Measurements from ENCODE around the gene RBKS. TPM values are rescaled to one million over a fixed set of nuclear protein-coding genes. Genes with fewer than 3 reads are reported as not detected.
A peak's percentile ranks its signal among the peaks of the same experiment; 100 is the strongest.
"Not testable (repeated sequence)": the region's sequence is repeated elsewhere in the genome, so short reads cannot be mapped to it uniquely, and the experiment has no call there.

RBKS gene
- total RNA-seq, 3 donors from 2014 or later, result 1.1 to 5.1 (median 2.9) TPM

GRCh38 chr2:27771548-27772335 is 118.4 kb downstream of the RBKS start, which contains the start of gene MRPL33:
MRPL33 (plus strand) TSS chr2:27771719; CDS start chr2:27771778, 59 bp downstream.
- Histone ChIP-seq H3K27ac (peak within 1 kb of the TSS; percentile 92 to 94), H3K27me3 (no peaks in the 10 kb centered on the region), H3K4me3 (peak within 1 kb of the TSS; percentile 86 to 90 (median 88)), H3K4me1 (peaks cover 5 to 7% of the 10 kb centered on the region in 2 donors), H3K36me3 (no peaks in the 10 kb centered on the region), H3K9me3 (no peaks in the 10 kb centered on the region)
- intact Hi-C loops (cut with DNase I; ENCODE audit: low total_unique reads), result no loop called here
- DNase-seq (ENCODE audit: low spot score in 2 of 2), result peak; percentile 93 to 95
- TF ChIP-seq POLR2A (IDR thresholded peaks at IDR 0.05) (peak; percentile 59), CTCF (IDR thresholded peaks at IDR 0.05) (no peak), POLR2AphosphoS5 (IDR thresholded peaks at IDR 0.05) (peak; percentile 96)

GRCh38 chr2:27771202-27771547 is 119.0 kb downstream of the RBKS start:
- Histone ChIP-seq H3K27me3 (no peaks in the 10 kb centered on the region), H3K4me1 (peaks cover 5 to 7% of the 10 kb centered on the region in 2 donors), H3K36me3 (no peaks in the 10 kb centered on the region), H3K4me3 (peak overlapping the region; percentile 86 to 90 (median 88)), H3K27ac (peak overlapping the region; percentile 92 to 94), H3K9me3 (no peaks in the 10 kb centered on the region)
- TF ChIP-seq POLR2AphosphoS5 (IDR thresholded peaks at IDR 0.05), result no peak
- no peak for TF ChIP-seq POLR2A (IDR thresholded peaks at IDR 0.05)
- no peak for TF ChIP-seq CTCF (IDR thresholded peaks at IDR 0.05)
- intact Hi-C loops (cut with DNase I; ENCODE audit: low total_unique reads), result no loop called here
- DNase-seq (ENCODE audit: low spot score in 2 of 2), result no peak

GRCh38 chr2:27766287-27766661 is 123.9 kb downstream of the RBKS start:
- Histone ChIP-seq H3K27ac (peak overlapping the region in 1 of 2 donors; percentile 56), H3K9me3 (no peaks in the 10 kb centered on the region), H3K36me3 (no peaks in the 10 kb centered on the region), H3K4me3 (peak overlapping the region in 2 of 3 donors; percentile 41 to 53), H3K4me1 (no peaks in the 10 kb centered on the region), H3K27me3 (no peaks in the 10 kb centered on the region)
- intact Hi-C loops (cut with DNase I; ENCODE audit: low total_unique reads), result no loop called here
- DNase-seq (ENCODE audit: low spot score in 2 of 2), result no peak
- TF ChIP-seq CTCF (IDR thresholded peaks at IDR 0.05) (no peak), POLR2AphosphoS5 (IDR thresholded peaks at IDR 0.05) (no peak), POLR2A (IDR thresholded peaks at IDR 0.05) (no peak)

GRCh38 chr2:27765621-27766286 is 124.4 kb downstream of the RBKS start:
- intact Hi-C loops (cut with DNase I; ENCODE audit: low total_unique reads), result no loop called here
- no peaks in the 10 kb centered on the region for H3K36me3 ChIP-seq
- no peak for TF ChIP-seq POLR2AphosphoS5 (IDR thresholded peaks at IDR 0.05)
- TF ChIP-seq POLR2A (IDR thresholded peaks at IDR 0.05), result no peak
- no peak for TF ChIP-seq CTCF (IDR thresholded peaks at IDR 0.05)
- H3K27ac ChIP-seq, result peak overlapping the region in 1 of 2 donors; percentile 56
- peak; percentile 51 to 65 for DNase-seq (ENCODE audit: low spot score in 2 of 2)
- no peaks in the 10 kb centered on the region for H3K9me3 ChIP-seq
- H3K4me1 ChIP-seq, result no peaks in the 10 kb centered on the region
- H3K4me3 ChIP-seq, result peak overlapping the region; percentile 17 to 53 (median 41)
- no peaks in the 10 kb centered on the region for H3K27me3 ChIP-seq

- H3K4me3 ChIP-seq; H3K27ac ChIP-seq; H3K4me1 ChIP-seq; DNase-seq (ENCODE audit: low spot score in 2 of 2); intact Hi-C loops (cut with DNase I; ENCODE audit: low total_unique reads); H3K9me3 ChIP-seq; H3K27me3 ChIP-seq; H3K36me3 ChIP-seq: not testable (repeated sequence)
Measured at GRCh38 chr2:27764526-27764925, 125.7 kb downstream of the RBKS start.

All from breast epithelium (tissue), 4 donors.